ENCODE data around the gene TMEM270. TPM values are rescaled to one million over a fixed set of nuclear protein-coding genes. Genes with fewer than 3 reads are reported as not detected.

The TMEM270 gene
- total and polyA plus RNA-seq, 10 of the 15 experiments (the other 5 are each of a cell fraction or from before 2014, with no cell fraction given) = not detected

- Histone ChIP-seq H3K9ac (ENCODE audit: control insufficient read depth, insufficient read depth, low read length) (no peak overlapping the region), H3K36me3 (ENCODE audit: control insufficient read depth in 2 of 2, insufficient read depth in 2 of 2, low read length in 1 of 2) (no peaks in the 10 kb centered on the region), H3K9me3 (replicated peaks; ENCODE audit: control insufficient read depth, insufficient read depth, low read length) (no peaks in the 10 kb centered on the region), H3K27ac (ENCODE audit: control insufficient read depth, insufficient read depth) (no peak overlapping the region), H3K27me3 (replicated peaks in 1 of 2; ENCODE audit: control insufficient read depth in 2 of 2, insufficient read depth in 2 of 2, low read length in 1 of 2) (no peaks in the 10 kb centered on the region), H3K4me2 (ENCODE audit: control insufficient read depth, insufficient read depth) (no peak overlapping the region), H3K4me3 (no peak overlapping the region), H3K4me1 (ENCODE audit: control insufficient read depth, insufficient read depth, low read length) (no peaks in the 10 kb centered on the region), H3K79me2 (ENCODE audit: control insufficient read depth, insufficient read depth, low read length) (no peaks in the 10 kb centered on the region), H2AFZ (ENCODE audit: control insufficient read depth, low read depth, low read length) (no peak overlapping the region), H4K20me1 (ENCODE audit: control insufficient read depth, insufficient read depth) (no peaks in the 10 kb centered on the region)
- 40% methylated on average over 15 of the region's 15 CpGs for WGBS (ENCODE audit: insufficient coverage, insufficient replicate concordance, low lambda C conversion rate, missing lambda C conversion rate)
- FAIRE-seq (no peak), ATAC-seq (no peak), DNase-seq (ENCODE audit: low read depth, low spot score) (no peak)
- SMC1A ChIA-PET (ENCODE audit: uncharacterized antibody, unreplicated experiment) = no interaction called here
- TF ChIP-seq SPI1 (IDR thresholded peaks at IDR 0.05; ENCODE audit: borderline replicate concordance, insufficient read depth, low read depth, low read length) (no peak), IRF3 (IDR thresholded peaks at IDR 0.05) (no peak), E2F8 (IDR thresholded peaks at IDR 0.05; ENCODE audit: low read depth, partially characterized antibody) (no peak), ELK1 (IDR thresholded peaks at IDR 0.05; ENCODE audit: low read depth, low read length) (no peak), FOXM1 (IDR thresholded peaks at IDR 0.05; ENCODE audit: low read depth, low read length) (no peak)
- RAD21 ChIA-PET (ENCODE audit: unreplicated experiment) = no interaction called here
- in situ Hi-C loops (cut with MboI) (no loop called here), intact Hi-C loops (cut with micrococcal nuclease; ENCODE audit: unreplicated experiment) (no loop called here)
- POLR2A ChIA-PET = no interaction called here
- CTCF ChIA-PET = no interaction called here
- no TSS peak for BruUV-seq (replicated peaks)
Measured at GRCh38 chr7:73903321-73904218, 42.6 kb downstream of the TMEM270 start.
